Heart left ventricle (tissue), 13 donors: Measurements from ENCODE around the gene ZNF735.

Experiments used
- CTCF ChIP-seq, 12 donors: fragments of 200-600 bp; sonication (generic) in 4 of 12; IDR thresholded peaks; one replicate each; pipeline versions ENCODE4 v1.5.0 to v1.8.0; 2018 to 2022; ENCODE audit warnings: antibody characterized with exemption in 12 of 12, mild to moderate bottlenecking in 5 of 12
- POLR2A ChIP-seq, 2 donors: fragments of 450-650 bp; IDR thresholded peaks; one replicate each; pipeline ENCODE4 v1.6.1; 2017; ENCODE audit warnings: antibody characterized with exemption in 2 of 2, mild to moderate bottlenecking in 2 of 2, moderate library complexity in 2 of 2
- donor health status: ischemic (EF 13 %, LVEDD 7.1; RV severe dilation, severe dysfunction).
- donor health status: DM: no; HTN: yes; CAD: no.
- donor health status: DM: no; HTN: no; CAD: no.
- donor health status: ischemic (EF 25% LVEDD 6.9; RV normal size, moderate dysfunction).
- donor health status: ischemic (EF 25% LVEDD 5.7; RV mildly dilated, moderate dysfunction).
- donor health status: ischemic (EF 35%, LVEDD 5.7; RV mildly dilated, moderate dysfunction).
- donor health status: nonischemic (EF 11% LVEDD 7.7; RV severe dilation, severe dysfunction).
- donor health status: DM: yes; HTN: yes; CAD: no.
- donor health status: PGD.
- donor health status: ischemic (EF 29% LVEDD 5.4; RV normal size, mild dysfunction).
- donor health status: nonischemic (EF 23%, LVEDD 6.1; RV moderate dilation, normal function).

GRCh38 chr7:64183126-64183742 is 23.8 kb upstream of the ZNF735 start:
- peak; percentile 58 to 88 (median 80) for TF ChIP-seq CTCF (IDR thresholded peaks at IDR 0.05)
- TF ChIP-seq POLR2A (IDR thresholded peaks at IDR 0.05): no peak
